Epithelial cell of esophagus (primary cell): ENCODE results near the gene SPATA45.

Experiments
- DNase-seq: peaks from one replicate; pipeline ENCODE4 v3.0.0; 2010; ENCODE audit warnings: low read depth
- H3K4me3 ChIP-seq: 2 replicates; pipeline ENCODE4 v1.5.1; 2011; ENCODE audit warnings: mild to moderate bottlenecking, low read length, control low read depth
- TF ChIP-seq, protein P1 (sequence below): IDR thresholded peaks from 2 replicates; pipeline ENCODE4 v1.5.1; 2011; ENCODE audit warnings: low read depth, mild to moderate bottlenecking, low read length, control low read depth, inconsistent platforms; ENCODE audit not compliant: insufficient read depth; ENCODE audit errors: missing control alignments

The SPATA45 gene

DNA sequence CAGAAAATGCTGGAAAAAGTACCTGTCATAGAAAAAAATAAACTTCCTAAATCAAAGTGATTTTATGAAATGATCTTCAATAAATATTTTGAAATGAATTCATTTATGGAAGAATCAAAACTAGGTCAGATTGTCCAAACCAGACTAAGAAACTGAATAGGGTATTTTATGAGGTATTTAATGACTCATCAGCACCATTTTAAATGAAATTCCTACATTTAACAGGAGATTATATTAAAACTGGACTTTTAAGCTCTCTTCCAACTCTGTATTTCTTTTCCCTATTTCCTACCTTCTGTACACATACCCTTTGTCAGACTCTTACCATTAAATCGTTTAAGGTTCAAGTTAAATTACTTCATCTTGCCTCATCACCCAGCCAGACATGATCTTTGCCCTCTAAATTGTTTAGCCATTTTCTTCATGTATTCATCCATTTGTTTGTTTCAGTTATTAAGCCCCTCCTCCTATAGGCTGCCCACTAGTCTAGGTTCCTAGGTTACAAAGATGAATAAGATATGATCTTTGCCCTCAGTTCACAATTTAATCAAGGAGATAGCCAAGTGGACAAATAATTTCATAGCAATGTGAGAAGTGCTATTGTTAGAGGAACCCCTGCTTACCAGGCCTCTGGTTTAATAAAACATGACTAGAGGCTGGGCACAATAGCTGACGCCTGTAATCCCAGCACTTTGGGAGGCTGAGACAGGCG is 30.7 kb downstream of the SPATA45 start:
- no peak for DNase-seq
- H3K4me3 ChIP-seq, result no peak overlapping the region

DNA sequence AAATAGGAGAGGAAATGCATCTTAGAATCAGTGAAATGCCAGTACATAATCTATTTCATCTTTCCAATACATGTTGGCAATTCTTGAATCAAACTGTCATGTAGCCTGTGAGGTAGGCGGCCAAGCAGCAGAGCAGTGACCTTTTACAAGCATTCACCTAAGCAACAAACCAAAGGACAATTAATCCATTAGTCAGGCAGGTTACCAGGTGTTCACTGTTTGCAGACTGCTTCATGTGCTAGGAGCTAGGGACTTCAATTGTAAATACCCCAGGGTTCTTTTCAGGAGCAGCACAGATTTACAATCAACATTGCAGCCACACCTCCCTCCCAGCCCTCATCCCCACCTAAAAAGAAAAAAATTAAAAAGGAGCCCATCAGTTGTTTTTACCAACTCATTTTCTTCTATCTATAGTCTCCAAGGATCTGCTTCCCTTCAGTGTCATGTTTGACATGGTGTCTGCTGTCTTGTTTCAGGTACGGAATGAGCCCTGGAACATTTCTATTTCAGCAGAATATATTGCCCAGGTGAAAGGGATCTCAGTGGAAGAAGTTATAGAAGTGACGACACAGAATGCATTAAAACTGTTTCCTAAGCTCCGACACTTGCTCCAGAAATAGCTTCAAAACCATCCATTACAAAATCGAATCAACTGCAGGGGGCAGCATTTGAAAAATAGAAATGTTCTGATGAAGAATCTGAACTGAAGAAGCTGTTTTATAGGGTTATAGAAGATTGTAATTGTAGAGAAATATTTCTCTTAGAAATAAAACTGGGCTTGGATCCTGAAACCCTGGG is 32.7 kb downstream of the SPATA45 start:
- no peak overlapping the region for H3K4me3 ChIP-seq
- DNase-seq, result peak; percentile 23
- TF ChIP-seq, protein P1, sequence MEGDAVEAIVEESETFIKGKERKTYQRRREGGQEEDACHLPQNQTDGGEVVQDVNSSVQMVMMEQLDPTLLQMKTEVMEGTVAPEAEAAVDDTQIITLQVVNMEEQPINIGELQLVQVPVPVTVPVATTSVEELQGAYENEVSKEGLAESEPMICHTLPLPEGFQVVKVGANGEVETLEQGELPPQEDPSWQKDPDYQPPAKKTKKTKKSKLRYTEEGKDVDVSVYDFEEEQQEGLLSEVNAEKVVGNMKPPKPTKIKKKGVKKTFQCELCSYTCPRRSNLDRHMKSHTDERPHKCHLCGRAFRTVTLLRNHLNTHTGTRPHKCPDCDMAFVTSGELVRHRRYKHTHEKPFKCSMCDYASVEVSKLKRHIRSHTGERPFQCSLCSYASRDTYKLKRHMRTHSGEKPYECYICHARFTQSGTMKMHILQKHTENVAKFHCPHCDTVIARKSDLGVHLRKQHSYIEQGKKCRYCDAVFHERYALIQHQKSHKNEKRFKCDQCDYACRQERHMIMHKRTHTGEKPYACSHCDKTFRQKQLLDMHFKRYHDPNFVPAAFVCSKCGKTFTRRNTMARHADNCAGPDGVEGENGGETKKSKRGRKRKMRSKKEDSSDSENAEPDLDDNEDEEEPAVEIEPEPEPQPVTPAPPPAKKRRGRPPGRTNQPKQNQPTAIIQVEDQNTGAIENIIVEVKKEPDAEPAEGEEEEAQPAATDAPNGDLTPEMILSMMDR, result no peak

More for the DNA sequence above, 30.7 kb downstream of the SPATA45 start:
- TF ChIP-seq, protein P1, result no peak

DNA sequence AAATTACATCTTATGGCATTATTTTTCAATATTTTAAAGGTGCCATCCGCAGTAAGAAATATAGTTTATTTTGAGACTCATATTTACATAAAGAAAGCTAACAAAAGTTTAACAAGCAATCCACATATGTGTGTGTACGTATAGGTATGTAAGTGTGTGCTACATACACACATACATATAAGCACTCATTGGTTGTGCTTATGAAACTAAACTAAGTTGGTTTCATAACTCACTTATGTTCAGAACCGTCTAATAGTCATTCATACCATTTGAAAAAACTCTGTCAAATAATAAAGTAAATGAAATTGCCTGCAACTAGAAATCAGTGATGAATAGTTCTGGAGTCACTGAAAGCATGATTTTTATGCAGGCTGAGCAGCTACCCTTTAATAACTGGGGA is 41.7 kb downstream of the SPATA45 start:
- no peak for DNase-seq
- TF ChIP-seq, protein P1, result no peak
- H3K4me3 ChIP-seq, result no peak overlapping the region

DNA sequence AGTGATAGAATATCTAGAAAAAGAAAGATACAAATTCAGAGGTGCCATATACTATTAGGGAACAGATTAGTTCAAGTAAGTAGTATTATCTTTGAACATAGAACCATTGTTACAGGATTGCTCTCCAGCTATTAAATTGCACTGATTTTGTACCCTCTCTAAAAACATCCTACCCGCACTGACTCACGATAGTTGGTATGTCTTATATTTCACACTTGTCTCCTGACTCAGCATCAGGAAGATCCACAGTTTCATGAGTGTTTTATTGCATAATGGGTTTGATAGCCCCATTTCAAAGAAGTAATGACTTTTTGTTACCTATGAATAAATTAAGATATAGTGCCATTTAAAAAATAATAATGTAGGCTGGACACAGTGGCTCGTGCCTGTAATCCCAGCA is 49.8 kb downstream of the SPATA45 start:
- no peak overlapping the region for H3K4me3 ChIP-seq
- TF ChIP-seq, protein P1, result no peak
- peak; percentile 52 for DNase-seq

DNA sequence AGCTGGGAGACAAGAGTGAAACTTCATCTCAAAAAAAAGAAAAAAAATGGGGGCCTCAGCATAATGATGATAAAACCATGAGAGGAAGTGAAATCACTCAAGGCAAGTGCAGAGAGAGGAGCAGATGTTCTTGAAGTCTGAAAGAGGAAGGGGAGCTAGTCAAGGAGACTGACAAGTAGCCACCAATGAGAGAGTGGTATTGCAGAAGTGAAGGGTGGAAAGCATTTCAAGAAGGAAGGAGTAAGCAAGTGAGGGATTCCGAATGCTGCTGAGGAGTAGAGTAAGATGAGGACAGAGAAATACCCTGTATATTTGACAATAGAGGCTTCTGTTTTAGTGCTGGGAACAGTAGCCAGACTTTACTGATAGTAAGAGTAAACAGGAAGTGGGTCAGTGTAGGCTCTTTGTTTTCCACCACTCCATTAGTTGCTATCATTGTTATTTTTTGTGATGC is 52.9 kb downstream of the SPATA45 start:
- TF ChIP-seq, protein P1, result no peak
- H3K4me3 ChIP-seq, result no peak overlapping the region
- DNase-seq, result no peak

DNA sequence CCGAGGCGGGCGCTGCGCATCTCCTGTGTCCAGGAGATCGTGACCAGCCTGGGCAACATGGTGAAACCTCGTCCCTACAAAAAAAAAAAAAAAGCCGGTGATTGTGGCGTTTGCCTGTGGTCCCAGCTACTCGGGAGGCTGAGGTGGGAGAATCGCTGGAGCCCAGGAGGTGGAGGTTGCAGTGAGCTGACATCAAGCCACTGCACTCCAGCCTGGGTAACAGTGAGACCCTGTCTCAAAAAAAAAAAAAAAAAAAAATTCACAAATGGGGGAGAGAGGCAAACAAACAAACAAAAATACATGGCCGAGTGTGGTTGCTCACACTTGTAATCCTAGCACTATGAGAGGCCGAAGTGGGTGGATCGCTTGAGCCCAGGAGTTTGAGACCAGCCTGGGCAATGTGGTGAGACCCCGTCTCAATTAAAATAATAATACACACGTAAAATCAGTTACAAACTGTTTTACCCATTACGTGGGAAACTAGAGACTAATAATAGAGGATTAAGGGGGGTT is 55.0 kb downstream of the SPATA45 start:
- peak overlapping the region; percentile 91 for H3K4me3 ChIP-seq
- no peak for DNase-seq
- TF ChIP-seq, protein P1, result no peak
